Osteoblast (primary cell): Measurements from ENCODE around the gene INSRR. TPM values are rescaled to one million over a fixed set of nuclear protein-coding genes. Genes with fewer than 3 reads are reported as not detected.

Source experiments
- DNase-seq: peaks from one replicate; pipeline ENCODE4 v3.0.0; 2011; ENCODE audit warnings: low spot score, mixed read lengths; ENCODE audit not compliant: insufficient read length; ENCODE audit errors: missing footprints
- H2AFZ ChIP-seq: 2 replicates; pipeline ENCODE4 v1.6.0; 2011; ENCODE audit warnings: mild to moderate bottlenecking, low read length
- H3K27ac ChIP-seq: 2 replicates; pipeline ENCODE4 v1.5.1; 2011; ENCODE audit warnings: mild to moderate bottlenecking, low read depth, low read length, moderate library complexity
- H3K27me3 ChIP-seq: 2 replicates; pipeline ENCODE4 v1.6.0; 2012; ENCODE audit warnings: mild to moderate bottlenecking, control low read depth, inconsistent platforms, low read length, moderate library complexity; ENCODE audit not compliant: insufficient read depth
- H3K36me3 ChIP-seq: 2 replicates; pipeline ENCODE4 v1.5.1; 2011; ENCODE audit warnings: mild to moderate bottlenecking, low read length, control low read depth, moderate library complexity; ENCODE audit not compliant: insufficient read depth
- H3K4me1 ChIP-seq: 2 replicates; pipeline ENCODE4 v1.5.1; 2011; ENCODE audit warnings: mild to moderate bottlenecking, low read length, control low read depth, moderate library complexity; ENCODE audit not compliant: insufficient read depth
- H3K4me2 ChIP-seq: 2 replicates; pipeline ENCODE4 v1.6.0; 2011; ENCODE audit warnings: mild to moderate bottlenecking, low read length; ENCODE audit not compliant: insufficient read depth
- H3K4me3 ChIP-seq: fragments of 200-600 bp; sonication (generic); 3 replicates; pipeline ENCODE4 v1.5.1; 2012; ENCODE audit warnings: mild to moderate bottlenecking, low read length, inconsistent platforms; ENCODE audit not compliant: insufficient read depth
- H3K79me2 ChIP-seq: 2 replicates; pipeline ENCODE4 v1.6.0; 2012; ENCODE audit warnings: mild to moderate bottlenecking, low read length, control low read depth, inconsistent platforms; ENCODE audit not compliant: insufficient read depth
- H3K9me3 ChIP-seq: 2 replicates; pipeline ENCODE4 v1.5.1; 2011; ENCODE audit warnings: low read depth, low read length, control low read depth
- H4K20me1 ChIP-seq: 2 replicates; pipeline ENCODE4 v1.6.0; 2012; ENCODE audit warnings: mild to moderate bottlenecking, low read length, control low read depth; ENCODE audit not compliant: insufficient read depth
- CTCF ChIP-seq: IDR thresholded peaks from 2 replicates; pipeline ENCODE4 v1.5.1; 2011; ENCODE audit warnings: mild to moderate bottlenecking, low read depth, low read length, moderate library complexity; ENCODE audit errors: extremely low read depth
- total RNA-seq: library from RNA; depleted of rRNA; stranded (reverse); fragments of >200 nt; gene quantifications from 2 replicates; pipeline ENCODE4 v1.2.3, GENCODE V29; 2012

The INSRR gene
- total RNA-seq, 1 donor: 0.36 TPM

- Histone ChIP-seq H3K4me2 (no peak overlapping the region), H3K36me3 (peaks cover 75% of the 10 kb centered on the region), H2AFZ (no peak overlapping the region), H4K20me1 (peaks cover 24% of the 10 kb centered on the region), H3K4me3 (no peak overlapping the region), H3K9me3 (no peaks in the 10 kb centered on the region), H3K4me1 (peaks cover 39% of the 10 kb centered on the region), H3K27ac (no peak overlapping the region), H3K27me3 (no peaks in the 10 kb centered on the region), H3K79me2 (no peaks in the 10 kb centered on the region)
- TF ChIP-seq CTCF: peak; percentile 85
- DNase-seq: no peak
These were observed 61.6 kb downstream of the INSRR start for GRCh38 chr1:156797212-156797871.

- H3K36me3 ChIP-seq: peaks cover 83% of the 10 kb centered on the region
- no peak overlapping the region for H3K4me3 ChIP-seq
- no peaks in the 10 kb centered on the region for H3K27me3 ChIP-seq
- no peak for TF ChIP-seq CTCF
- H2AFZ ChIP-seq: no peak overlapping the region
- no peaks in the 10 kb centered on the region for H3K79me2 ChIP-seq
- peaks cover 31% of the 10 kb centered on the region for H3K4me1 ChIP-seq
- H3K9me3 ChIP-seq: no peaks in the 10 kb centered on the region
- no peak overlapping the region for H3K27ac ChIP-seq
- H3K4me2 ChIP-seq: no peak overlapping the region
- no peak for DNase-seq
- peaks cover 24% of the 10 kb centered on the region for H4K20me1 ChIP-seq
These were observed 62.4 kb downstream of the INSRR start for GRCh38 chr1:156796340-156797097.

- DNase-seq: no peak
- Histone ChIP-seq H3K27me3 (no peaks in the 10 kb centered on the region), H3K27ac (no peak overlapping the region), H4K20me1 (peaks cover 24% of the 10 kb centered on the region), H3K4me1 (peaks cover 24% of the 10 kb centered on the region), H3K79me2 (peaks cover 6% of the 10 kb centered on the region), H3K4me3 (no peak overlapping the region), H3K36me3 (peaks cover 87% of the 10 kb centered on the region), H2AFZ (no peak overlapping the region), H3K9me3 (no peaks in the 10 kb centered on the region), H3K4me2 (no peak overlapping the region)
- no peak for TF ChIP-seq CTCF
These were observed 63.1 kb downstream of the INSRR start for GRCh38 chr1:156795787-156796186.

- no peak overlapping the region for H3K27ac ChIP-seq
- no peak overlapping the region for H2AFZ ChIP-seq
- H3K79me2 ChIP-seq: peaks cover 7% of the 10 kb centered on the region
- no peaks in the 10 kb centered on the region for H3K9me3 ChIP-seq
- peaks cover 22% of the 10 kb centered on the region for H3K4me1 ChIP-seq
- H3K4me3 ChIP-seq: no peak overlapping the region
- H3K27me3 ChIP-seq: no peaks in the 10 kb centered on the region
- H3K4me2 ChIP-seq: no peak overlapping the region
- TF ChIP-seq CTCF: no peak
- no peak for DNase-seq
- H4K20me1 ChIP-seq: peaks cover 25% of the 10 kb centered on the region
- H3K36me3 ChIP-seq: peaks cover 83% of the 10 kb centered on the region
These were observed 63.6 kb downstream of the INSRR start for GRCh38 chr1:156795374-156795733.
